Measurements from ENCODE around the gene TEX54. TPM values are rescaled to one million over a fixed set of nuclear protein-coding genes. Genes with fewer than 3 reads are reported as not detected.

The TEX54 gene
- total RNA-seq, 4 donors from 2014 or later, result not detected

GRCh38 chr11:62810748-62811147 is 21.9 kb downstream of the TEX54 start:
- H3K36me3 ChIP-seq, result peaks cover 0 to 8% (median 0%) of the 10 kb centered on the region in 3 donors
- H3K9me3 ChIP-seq, result no peaks in the 10 kb centered on the region
- H3K4me1 ChIP-seq, result no peaks in the 10 kb centered on the region
- no peak overlapping the region for H3K27ac ChIP-seq
- TF ChIP-seq POLR2A (IDR thresholded peaks at IDR 0.05) (no peak), CTCF (IDR thresholded peaks at IDR 0.05) (no peak)
- H3K27me3 ChIP-seq, result no peaks in the 10 kb centered on the region
- DNase-seq, result no peak
- no peak overlapping the region for H3K4me3 ChIP-seq

GRCh38 chr11:62806611-62807121 is 26.0 kb downstream of the TEX54 start:
- no peak for DNase-seq
- Histone ChIP-seq H3K27me3 (no peaks in the 10 kb centered on the region), H3K4me1 (peaks cover 0 to 10% (median 6%) of the 10 kb centered on the region in 4 donors), H3K36me3 (peaks cover 0 to 21% (median 0%) of the 10 kb centered on the region in 3 donors), H3K9me3 (no peaks in the 10 kb centered on the region), H3K27ac (peak overlapping the region in 2 of 4 donors; percentile 94 to 97), H3K4me3 (no peak overlapping the region)
- no peak for TF ChIP-seq POLR2A (IDR thresholded peaks at IDR 0.05)
- TF ChIP-seq CTCF (IDR thresholded peaks at IDR 0.05), result no peak

DNA sequence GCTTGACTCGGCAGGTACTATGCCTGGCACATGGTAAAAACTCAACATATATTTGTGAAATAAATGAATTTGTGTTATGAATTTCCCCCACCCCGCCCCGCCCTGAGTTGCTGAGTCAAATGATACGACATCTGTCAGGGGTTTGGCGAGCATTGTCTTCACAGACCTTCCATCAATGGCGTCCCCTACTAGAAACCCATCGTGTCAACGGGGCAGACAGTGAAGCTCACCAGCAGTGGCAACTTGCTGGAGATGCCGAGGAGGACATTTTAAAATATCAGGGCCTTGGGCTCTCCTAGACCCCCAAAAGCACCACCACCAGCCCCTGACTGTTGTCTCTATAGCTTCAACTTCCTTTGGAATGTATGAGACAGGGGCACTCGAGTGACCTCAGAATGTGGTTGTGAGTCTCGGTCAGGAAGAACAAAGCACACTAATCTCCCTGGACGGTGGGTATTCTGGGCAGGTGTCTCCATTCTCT is 26.6 kb downstream of the TEX54 start:
- peaks cover 0 to 28% (median 0%) of the 10 kb centered on the region in 3 donors for H3K36me3 ChIP-seq
- DNase-seq, result no peak
- peak overlapping the region; percentile 93 to 97 (median 94) for H3K27ac ChIP-seq
- H3K9me3 ChIP-seq, result no peaks in the 10 kb centered on the region
- peak overlapping the region; percentile 90 to 99 (median 94) for H3K4me3 ChIP-seq
- TF ChIP-seq CTCF (IDR thresholded peaks at IDR 0.05), result no peak
- TF ChIP-seq POLR2A (IDR thresholded peaks at IDR 0.05), result no peak
- H3K27me3 ChIP-seq, result no peaks in the 10 kb centered on the region
- peaks cover 0 to 10% (median 6%) of the 10 kb centered on the region in 4 donors for H3K4me1 ChIP-seq

GRCh38 chr11:62805076-62805892 is 27.4 kb downstream of the TEX54 start, which contains the start of gene NXF1:
Gene NXF1, minus strand, starts transcription at chr11:62805440. Its CDS starts 84 bp downstream, at chr11:62805356.
- H3K4me1 ChIP-seq, result peaks cover 0 to 10% (median 6%) of the 10 kb centered on the region in 4 donors
- peak; percentile 99 to 100 for TF ChIP-seq POLR2A (IDR thresholded peaks at IDR 0.05)
- TF ChIP-seq CTCF (IDR thresholded peaks at IDR 0.05), result peak in 5 of 6 experiments; percentile 6 to 42 (median 24)
- peak; percentile 95 to 98 (median 98) for DNase-seq
- peak within 1 kb of the TSS; percentile 93 to 97 (median 94) for H3K27ac ChIP-seq
- peaks cover 0 to 35% (median 0%) of the 10 kb centered on the region in 3 donors for H3K36me3 ChIP-seq
- H3K9me3 ChIP-seq, result no peaks in the 10 kb centered on the region
- peak within 1 kb of the TSS; percentile 90 to 99 (median 94) for H3K4me3 ChIP-seq
- H3K27me3 ChIP-seq, result no peaks in the 10 kb centered on the region

DNA sequence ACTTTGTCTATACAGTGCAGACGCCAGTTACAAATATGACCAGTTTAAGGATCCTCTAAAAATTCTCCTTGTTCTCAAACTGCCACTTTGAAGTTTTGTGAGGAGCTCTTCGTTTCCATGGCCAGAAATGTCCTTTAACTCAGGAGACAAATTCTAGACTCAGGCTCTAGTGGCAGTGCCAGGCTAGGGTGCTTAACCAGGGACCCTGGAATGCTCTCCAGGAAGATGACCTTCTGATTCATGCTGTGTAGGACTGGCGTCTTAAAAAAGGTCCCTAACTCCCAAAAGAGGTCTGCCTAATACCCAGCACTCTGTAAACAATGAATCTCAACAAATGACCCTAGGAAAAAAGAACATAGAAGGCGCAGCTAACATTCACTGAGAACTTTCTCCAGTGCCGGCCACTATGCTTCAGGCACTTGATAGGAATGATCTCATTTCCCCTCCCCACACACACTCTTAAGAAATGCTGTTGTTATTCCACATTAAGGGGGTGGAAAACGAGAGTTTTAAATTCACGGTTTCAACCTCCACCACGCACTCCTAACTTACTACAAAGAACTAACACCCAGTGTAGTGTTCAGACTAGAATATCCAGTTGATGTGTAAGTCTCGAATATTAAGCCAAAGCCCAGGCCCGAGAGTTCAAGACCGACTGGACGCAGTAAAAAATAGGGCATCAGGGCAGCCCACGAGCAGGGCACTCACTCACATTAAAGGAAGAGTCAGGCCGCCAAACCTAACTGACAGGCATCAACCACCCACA is 28.1 kb downstream of the TEX54 start:
- Histone ChIP-seq H3K36me3 (peaks cover 0 to 43% (median 0%) of the 10 kb centered on the region in 3 donors), H3K4me3 (peak overlapping the region; percentile 90 to 99 (median 94)), H3K27me3 (no peaks in the 10 kb centered on the region), H3K27ac (peak overlapping the region; percentile 93 to 97 (median 94)), H3K4me1 (peaks cover 0 to 10% (median 6%) of the 10 kb centered on the region in 4 donors), H3K9me3 (no peaks in the 10 kb centered on the region)
- DNase-seq, result peak in 1 of 3 donors; percentile 27
- TF ChIP-seq POLR2A (IDR thresholded peaks at IDR 0.05) (no peak), CTCF (IDR thresholded peaks at IDR 0.05) (no peak)

All from Peyer's patch (tissue), 4 donors.